SJSA1 (cell line): Measurements from ENCODE around the gene MARCHF5. TPM values are rescaled to one million over a fixed set of nuclear protein-coding genes. Genes with fewer than 3 reads are reported as not detected.
"Not testable (repeated sequence)": the region's sequence is repeated elsewhere in the genome, so short reads cannot be mapped to it uniquely, and the experiment has no call there.

Source experiments
- DNase-seq, 2 experiments: peaks; one replicate each; pipeline ENCODE4 v3.0.0-alpha.2; 2015 to 2020; ENCODE audit warnings: low spot score in 2 of 2, low read depth in 1 of 2
- H3K27ac ChIP-seq: fragments of 250-450 bp; sonication (Bioruptor Pico); 2 replicates; pipeline ENCODE4 v1.5.1; 2020; ENCODE audit warnings: mild to moderate bottlenecking, moderate library complexity
- H3K27me3 ChIP-seq: fragments of 250-450 bp; sonication (Bioruptor Pico); replicated peaks from 2 replicates; pipeline ENCODE4 v1.5.1; 2020; ENCODE audit warnings: mild to moderate bottlenecking, moderate library complexity
- H3K36me3 ChIP-seq: fragments of 250-450 bp; sonication (Bioruptor Pico); 2 replicates; pipeline ENCODE4 v1.5.1; 2020; ENCODE audit warnings: mild to moderate bottlenecking
- H3K4me1 ChIP-seq: fragments of 250-450 bp; sonication (Bioruptor Pico); replicated peaks from 2 replicates; pipeline ENCODE4 v1.6.1; 2021; ENCODE audit warnings: mild to moderate bottlenecking
- H3K4me3 ChIP-seq: fragments of 250-450 bp; sonication (Bioruptor Pico); 2 replicates; pipeline ENCODE4 v1.5.1; 2020; ENCODE audit warnings: mild to moderate bottlenecking
- H3K9me3 ChIP-seq: fragments of 250-450 bp; sonication (Bioruptor Pico); replicated peaks from 2 replicates; pipeline ENCODE4 v1.5.1; 2020; ENCODE audit warnings: mild to moderate bottlenecking
- total RNA-seq: library from RNA; depleted of rRNA; stranded (reverse); fragments of >200 nt; shearing (Covaris generic); gene quantifications from 2 replicates; pipeline ENCODE4 v1.2.3, GENCODE V29; 2014; rRNA removed

The MARCHF5 gene
- total RNA-seq, 1 experiment from 2014 or later = 11.7 TPM

DNA sequence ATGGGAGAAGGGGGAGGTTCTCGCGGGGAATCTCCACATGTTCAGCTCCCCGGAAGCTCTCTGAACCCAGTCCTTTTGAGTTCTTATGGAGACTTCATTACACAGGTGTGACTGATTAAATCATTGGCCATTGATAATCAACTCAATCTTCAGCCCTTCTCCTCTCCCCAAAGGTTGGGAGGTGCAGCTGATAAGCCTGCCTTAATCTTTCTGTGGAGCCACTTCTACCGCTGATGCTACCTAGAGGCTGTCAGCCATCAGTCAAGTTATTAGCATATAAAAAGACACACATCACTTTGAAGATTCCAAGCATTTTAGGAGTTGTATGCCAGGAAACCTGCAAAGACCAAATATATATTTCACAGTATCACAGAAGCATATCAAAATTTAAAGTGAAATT, 91.7 kb downstream of the MARCHF5 start:
- Histone ChIP-seq H3K4me3 (no peak overlapping the region), H3K9me3 (no peaks in the 10 kb centered on the region), H3K36me3 (no peaks in the 10 kb centered on the region), H3K4me1 (no peaks in the 10 kb centered on the region; the same call in 1 of the 2 replicates), H3K27ac (no peak overlapping the region), H3K27me3 (no peaks in the 10 kb centered on the region; the same call in 1 of the 2 replicates)
- DNase-seq = no peak

GRCh38 chr10:92384741-92385140, 93.8 kb downstream of the MARCHF5 start:
- Histone ChIP-seq H3K27me3 (no peaks in the 10 kb centered on the region; the same call in 1 of the 2 replicates), H3K4me3 (no peak overlapping the region), H3K4me1 (no peaks in the 10 kb centered on the region; the same call in 1 of the 2 replicates), H3K9me3 (no peaks in the 10 kb centered on the region), H3K36me3 (no peaks in the 10 kb centered on the region), H3K27ac (no peak overlapping the region)
- DNase-seq = no peak

DNA sequence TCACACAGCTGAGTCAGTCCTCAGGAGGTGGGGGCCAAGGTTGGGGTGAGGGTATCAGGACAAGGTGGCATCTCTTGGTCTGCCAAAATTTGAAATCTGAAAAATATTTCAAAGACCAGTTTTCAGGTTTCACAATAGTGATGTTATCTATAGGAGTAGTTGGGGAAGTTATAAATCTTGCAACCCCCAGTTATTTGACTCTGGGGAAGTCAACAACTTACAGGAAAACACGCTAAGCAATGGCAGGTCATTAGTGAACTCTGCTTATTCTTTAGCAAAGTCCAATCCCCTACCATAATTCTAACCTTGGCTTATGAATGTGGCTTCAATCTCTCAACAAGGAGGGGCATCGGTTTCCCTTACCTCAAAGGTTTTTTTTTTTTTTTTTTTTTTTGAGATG, 94.9 kb downstream of the MARCHF5 start:
- no peak overlapping the region for H3K27ac ChIP-seq
- H3K9me3 ChIP-seq = no peaks in the 10 kb centered on the region
- H3K4me3 ChIP-seq = no peak overlapping the region
- DNase-seq = no peak
- H3K4me1 ChIP-seq = no peaks in the 10 kb centered on the region; the same call in 1 of the 2 replicates
- no peaks in the 10 kb centered on the region for H3K36me3 ChIP-seq
- H3K27me3 ChIP-seq = no peaks in the 10 kb centered on the region; the same call in 1 of the 2 replicates

DNA sequence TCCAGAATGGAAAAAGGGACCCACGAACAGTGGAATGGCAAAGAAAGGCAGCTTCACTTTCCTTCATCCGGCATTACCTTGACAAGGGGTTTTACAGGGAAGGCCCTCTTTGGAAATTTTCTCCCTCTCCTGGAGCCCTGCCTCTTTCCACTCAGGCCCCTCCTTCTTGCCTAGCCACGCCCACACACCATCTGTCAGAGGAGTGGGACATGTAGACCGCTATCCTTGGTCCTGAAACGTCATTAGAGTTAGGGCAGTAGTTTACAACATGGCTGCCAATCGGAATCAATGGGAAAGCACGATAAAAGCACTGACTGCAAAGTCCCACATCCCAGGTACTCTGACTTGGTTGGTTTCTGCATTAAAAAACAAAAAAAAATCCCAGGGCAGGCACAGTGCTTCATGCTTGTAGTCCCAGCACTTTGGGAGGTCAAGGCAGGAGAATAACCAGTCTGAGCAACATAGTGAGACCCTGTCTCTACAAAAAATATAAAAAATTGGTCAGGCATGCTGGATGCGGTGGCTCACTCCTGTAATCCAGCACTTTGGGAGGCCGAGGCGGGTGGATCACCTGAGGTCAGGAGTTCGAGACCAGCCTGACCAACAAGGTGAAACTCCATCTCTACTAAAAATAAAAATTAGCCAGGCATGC, 96.4 kb downstream of the MARCHF5 start:
- Histone ChIP-seq H3K4me1 (no peaks in the 10 kb centered on the region), H3K36me3 (no peaks in the 10 kb centered on the region), H3K9me3 (no peaks in the 10 kb centered on the region), H3K27me3 (no peaks in the 10 kb centered on the region; the same call in 1 of the 2 replicates), H3K4me3 (no peak overlapping the region), H3K27ac (no peak overlapping the region)
- peak; percentile 10 to 55 for DNase-seq

- H3K27me3 ChIP-seq, H3K4me3 ChIP-seq, H3K4me1 ChIP-seq, H3K9me3 ChIP-seq, H3K27ac ChIP-seq, H3K36me3 ChIP-seq, DNase-seq: not testable (repeated sequence)
These were observed 102.2 kb downstream of the MARCHF5 start for GRCh38 chr10:92393173-92393572.

GRCh38 chr10:92395271-92395670, 104.3 kb downstream of the MARCHF5 start:
- Histone ChIP-seq H3K4me1 (no peaks in the 10 kb centered on the region), H3K27ac (no peak overlapping the region), H3K4me3 (no peak overlapping the region), H3K27me3 (no peaks in the 10 kb centered on the region), H3K36me3 (no peaks in the 10 kb centered on the region), H3K9me3 (no peaks in the 10 kb centered on the region)
- DNase-seq = no peak

GRCh38 chr10:92402234-92402633, 111.3 kb downstream of the MARCHF5 start:
- not testable (repeated sequence) for H3K4me3 ChIP-seq, H3K27ac ChIP-seq, H3K36me3 ChIP-seq, DNase-seq, H3K27me3 ChIP-seq, H3K4me1 ChIP-seq, H3K9me3 ChIP-seq

Other genes starting within 250 kb of the MARCHF5 start
- gene CPEB3, start 89 bp upstream of the MARCHF5 start, total RNA-seq = 0.31 and 0.82 TPM in 2 replicates